Measurements from ENCODE around the gene ELOF1. TPM values are rescaled to one million over a fixed set of nuclear protein-coding genes. Genes with fewer than 3 reads are reported as not detected.

The ELOF1 gene
- total and polyA plus RNA-seq, 12 donors = 24.9 to 91.0 (median 31.7) TPM

- no peak for ATAC-seq
- no peak overlapping the region for H3K4me3 ChIP-seq
- 91% methylated on average over 24 of the region's 24 CpGs for whole genome bisulfite sequencing, 2 donors
- H3K4me1 ChIP-seq = no peaks in the 10 kb centered on the region
- TF ChIP-seq CTCF (IDR thresholded peaks at IDR 0.05) = no peak
- H3K27ac ChIP-seq = no peak overlapping the region
- H3K27me3 ChIP-seq = no peaks in the 10 kb centered on the region
- intact Hi-C loops (cut with DNase I) = no loop called here
- H3K36me3 ChIP-seq = peaks cover 0 to 60% (median 16%) of the 10 kb centered on the region in 9 donors
- DNase-seq = no peak
- no peaks in the 10 kb centered on the region for H3K9me3 ChIP-seq
These were observed 9.6 kb downstream of the ELOF1 start for GRCh38 chr19:11549386-11549953.

- no peak for ATAC-seq
- peaks cover 0 to 49% (median 5%) of the 10 kb centered on the region in 9 donors for H3K36me3 ChIP-seq
- 90 to 91% methylated on average over 14 of the region's 14 CpGs for WGBS, 2 donors
- H3K27ac ChIP-seq = no peak overlapping the region
- H3K27me3 ChIP-seq = no peaks in the 10 kb centered on the region
- H3K4me1 ChIP-seq = no peaks in the 10 kb centered on the region
- H3K4me3 ChIP-seq = no peak overlapping the region
- intact Hi-C loops (cut with DNase I) = no loop called here
- no peak for DNase-seq
- TF ChIP-seq CTCF (IDR thresholded peaks at IDR 0.05) = no peak
- H3K9me3 ChIP-seq = no peaks in the 10 kb centered on the region
These were observed 10.9 kb downstream of the ELOF1 start for GRCh38 chr19:11547929-11548700.

- H3K4me1 ChIP-seq = peaks cover 0 to 24% (median 11%) of the 10 kb centered on the region in 9 donors
These were observed 17.8 kb downstream of the ELOF1 start for GRCh38 chr19:11541238-11541637.

GRCh38 chr19:11540645-11541044 is 18.4 kb downstream of the ELOF1 start:
- peaks cover 0 to 27% (median 15%) of the 10 kb centered on the region in 9 donors for H3K4me1 ChIP-seq
- WGBS, 2 donors = 83 to 84% methylated on average over 5 of the region's 5 CpGs

More at GRCh38 chr19:11541238-11541637, 17.8 kb downstream of the ELOF1 start:
- ATAC-seq (no peak), DNase-seq (no peak)
- Histone ChIP-seq H3K36me3 (peaks cover 0 to 6% (median 0%) of the 10 kb centered on the region in 9 donors), H3K9me3 (no peaks in the 10 kb centered on the region), H3K27me3 (peaks cover 0 to 23% (median 0%) of the 10 kb centered on the region in 7 donors), H3K4me3 (no peak overlapping the region), H3K27ac (no peak overlapping the region)
- no peak for TF ChIP-seq CTCF (IDR thresholded peaks at IDR 0.05)
- 65 to 71% methylated on average over 3 of the region's 3 CpGs for WGBS, 2 donors
- intact Hi-C loops (cut with DNase I) = no loop called here

More at GRCh38 chr19:11540645-11541044, 18.4 kb downstream of the ELOF1 start:
- DNase-seq (no peak), ATAC-seq (peak in 1 of 8 donors; percentile 1)
- intact Hi-C loops (cut with DNase I) = no loop called here
- Histone ChIP-seq H3K27ac (peak overlapping the region in 4 of 10 donors; percentile 80 to 89 (median 83)), H3K4me3 (peak overlapping the region in 2 of 10 donors; percentile 49 to 54), H3K27me3 (peaks cover 0 to 23% (median 0%) of the 10 kb centered on the region in 7 donors), H3K36me3 (peaks cover 0 to 5% (median 0%) of the 10 kb centered on the region in 9 donors), H3K9me3 (no peaks in the 10 kb centered on the region)
- no peak for TF ChIP-seq CTCF (IDR thresholded peaks at IDR 0.05)
